NCI-H526 treated with DMSO at 0.1 percent for 48 hours (cell line): ENCODE results near the gene CLEC5A.
"Not testable (repeated sequence)": the region's sequence is repeated elsewhere in the genome, so short reads cannot be mapped to it uniquely, and the experiment has no call there.

Experiments used
- DNase-seq: peaks from one replicate; lab custom pipeline; 2025; lab: John Stamatoyannopoulos, UW

CLEC5A gene

GRCh38 chr7:141949021-141949420, 2.2 kb upstream of the CLEC5A start:
- no peak for DNase-seq

GRCh38 chr7:141945356-141945755, 1.4 kb downstream of the CLEC5A start:
- no peak for DNase-seq

- DNase-seq, result no peak
Measured at GRCh38 chr7:141944811-141945210, 2.0 kb downstream of the CLEC5A start.

GRCh38 chr7:141943846-141944245, 2.9 kb downstream of the CLEC5A start:
- DNase-seq, result no peak

GRCh38 chr7:141941075-141941474, 5.7 kb downstream of the CLEC5A start:
- DNase-seq, result no peak

- DNase-seq, result no peak
Measured at GRCh38 chr7:141930211-141930610, 16.6 kb downstream of the CLEC5A start.

- DNase-seq, result no peak
Measured at GRCh38 chr7:141928845-141929195, 18.0 kb downstream of the CLEC5A start.

GRCh38 chr7:141928146-141928844, 18.5 kb downstream of the CLEC5A start:
- no peak for DNase-seq

- no peak for DNase-seq
Measured at GRCh38 chr7:141920281-141920680, 26.5 kb downstream of the CLEC5A start.

GRCh38 chr7:141916099-141916498, 30.7 kb downstream of the CLEC5A start, which contains the start of gene OR9A4:
Gene OR9A4 (plus strand): TSS chr7:141916399. CDS start chr7:141918876, 2,477 bp downstream.
- no peak for DNase-seq

- no peak for DNase-seq
Measured at GRCh38 chr7:141915565-141915964, 31.2 kb downstream of the CLEC5A start.

GRCh38 chr7:141911391-141911790, 35.4 kb downstream of the CLEC5A start:
- no peak for DNase-seq

- DNase-seq, result no peak
Measured at GRCh38 chr7:141906285-141906684, 40.5 kb downstream of the CLEC5A start.

GRCh38 chr7:141899366-141899765, 47.4 kb downstream of the CLEC5A start:
- DNase-seq, result not testable (repeated sequence)

- no peak for DNase-seq
Measured at GRCh38 chr7:141891336-141891735, 55.4 kb downstream of the CLEC5A start.

GRCh38 chr7:141889321-141889720, 57.5 kb downstream of the CLEC5A start:
- no peak for DNase-seq

- DNase-seq, result no peak
Measured at GRCh38 chr7:141884539-141885225, 62.1 kb downstream of the CLEC5A start.

GRCh38 chr7:141880960-141881359, 65.8 kb downstream of the CLEC5A start:
- DNase-seq, result no peak

GRCh38 chr7:141877365-141877764, 69.4 kb downstream of the CLEC5A start:
- DNase-seq, result no peak
